ENCODE data around the gene ATP6V1E1.
"Not testable (repeated sequence)": the region's sequence is repeated elsewhere in the genome, so short reads cannot be mapped to it uniquely, and the experiment has no call there.

ATP6V1E1 gene

GRCh38 chr22:17570851-17571631, 57.5 kb downstream of the ATP6V1E1 start:
- peak overlapping the region; percentile 13 to 63 for H3K4me3 ChIP-seq (ENCODE audit: low read length in 2 of 2)
- no peaks in the 10 kb centered on the region for H3K9me3 ChIP-seq (ENCODE audit: control insufficient read depth in 2 of 2, low read length in 2 of 2)
- peak overlapping the region; percentile 75 to 77 for H3K27ac ChIP-seq (ENCODE audit: low read depth in 2 of 2, low read length in 2 of 2)
- no peaks in the 10 kb centered on the region for H3K36me3 ChIP-seq (ENCODE audit: control insufficient read depth in 2 of 2, insufficient read depth in 2 of 2, low read length in 2 of 2)
- H3K9ac ChIP-seq (ENCODE audit: low read depth in 1 of 2, low read length in 2 of 2), result peak overlapping the region in 1 of 2 donors; percentile 42
- peaks cover 0 to 7% of the 10 kb centered on the region in 2 donors for H3K4me1 ChIP-seq (ENCODE audit: control insufficient read depth in 2 of 2, insufficient read depth in 2 of 2, low read length in 2 of 2)
- H3K27me3 ChIP-seq (ENCODE audit: control insufficient read depth in 2 of 2, insufficient read depth in 2 of 2, low read length in 2 of 2), result peaks cover 0 to 4% of the 10 kb centered on the region in 2 donors

DNA sequence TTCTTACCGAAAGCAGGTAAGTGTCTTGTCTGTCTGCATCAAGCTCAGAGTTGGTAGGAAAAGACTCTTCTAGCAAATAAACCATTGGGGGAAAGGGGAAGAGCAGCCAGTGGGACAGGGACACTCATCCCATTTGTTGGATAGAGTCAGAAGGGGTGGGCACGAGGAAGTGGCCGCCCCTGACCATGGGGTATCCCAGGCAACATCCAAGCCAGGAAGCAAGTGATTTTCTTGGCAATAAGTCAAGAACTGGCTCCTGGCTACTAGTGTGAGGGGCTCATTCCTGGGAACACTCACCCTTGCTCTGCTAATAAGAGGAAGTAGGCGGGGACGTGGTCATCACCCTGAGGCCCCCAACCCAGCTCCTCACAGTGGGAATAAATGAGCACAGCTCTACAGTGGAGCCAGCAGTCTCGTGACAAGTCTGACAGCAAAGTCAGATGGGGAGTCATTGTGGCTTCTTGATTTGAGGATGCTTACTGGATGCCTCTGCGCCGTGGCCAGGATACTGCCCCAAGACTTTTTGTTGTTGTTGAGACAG, 58.5 kb downstream of the ATP6V1E1 start:
- no peaks in the 10 kb centered on the region for H3K9me3 ChIP-seq (ENCODE audit: control insufficient read depth in 2 of 2, low read length in 2 of 2)
- H3K27me3 ChIP-seq (ENCODE audit: control insufficient read depth in 2 of 2, insufficient read depth in 2 of 2, low read length in 2 of 2), result peaks cover 0 to 4% of the 10 kb centered on the region in 2 donors
- H3K4me3 ChIP-seq (ENCODE audit: low read length in 2 of 2), result no peak overlapping the region
- H3K9ac ChIP-seq (ENCODE audit: low read depth in 1 of 2, low read length in 2 of 2), result no peak overlapping the region
- H3K27ac ChIP-seq (ENCODE audit: low read depth in 2 of 2, low read length in 2 of 2), result peak overlapping the region; percentile 23 to 36
- peaks cover 0 to 7% of the 10 kb centered on the region in 2 donors for H3K4me1 ChIP-seq (ENCODE audit: control insufficient read depth in 2 of 2, insufficient read depth in 2 of 2, low read length in 2 of 2)
- H3K36me3 ChIP-seq (ENCODE audit: control insufficient read depth in 2 of 2, insufficient read depth in 2 of 2, low read length in 2 of 2), result no peaks in the 10 kb centered on the region

DNA sequence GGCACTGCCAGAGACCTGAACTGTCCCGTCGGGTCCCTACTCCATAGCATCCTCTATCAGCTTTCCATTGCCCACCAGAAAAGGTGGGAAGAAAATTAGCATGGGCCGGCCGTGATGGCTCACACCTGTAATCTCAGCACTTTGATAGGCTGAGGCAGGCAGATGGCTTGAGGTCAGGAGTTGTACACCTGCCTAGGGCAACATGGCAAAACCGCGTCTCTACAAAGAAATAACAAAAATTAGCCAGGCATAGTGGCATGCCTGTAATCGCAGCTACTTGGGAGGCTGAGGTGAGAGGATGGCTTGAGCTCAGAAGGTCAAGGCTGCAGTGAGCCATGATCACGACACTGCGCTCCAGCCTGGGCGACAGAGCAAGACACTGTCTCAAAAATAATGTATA, 61.8 kb downstream of the ATP6V1E1 start:
- Histone ChIP-seq H3K4me1 (ENCODE audit: control insufficient read depth in 2 of 2, insufficient read depth in 2 of 2, low read length in 2 of 2) (peaks cover 0 to 7% of the 10 kb centered on the region in 2 donors), H3K27ac (ENCODE audit: low read depth in 2 of 2, low read length in 2 of 2) (no peak overlapping the region), H3K9ac (ENCODE audit: low read depth in 1 of 2, low read length in 2 of 2) (no peak overlapping the region), H3K36me3 (ENCODE audit: control insufficient read depth in 2 of 2, insufficient read depth in 2 of 2, low read length in 2 of 2) (no peaks in the 10 kb centered on the region), H3K27me3 (ENCODE audit: control insufficient read depth in 2 of 2, insufficient read depth in 2 of 2, low read length in 2 of 2) (peaks cover 4% of the 10 kb centered on the region in 2 donors), H3K4me3 (ENCODE audit: low read length in 2 of 2) (no peak overlapping the region), H3K9me3 (ENCODE audit: control insufficient read depth in 2 of 2, low read length in 2 of 2) (no peaks in the 10 kb centered on the region)

DNA sequence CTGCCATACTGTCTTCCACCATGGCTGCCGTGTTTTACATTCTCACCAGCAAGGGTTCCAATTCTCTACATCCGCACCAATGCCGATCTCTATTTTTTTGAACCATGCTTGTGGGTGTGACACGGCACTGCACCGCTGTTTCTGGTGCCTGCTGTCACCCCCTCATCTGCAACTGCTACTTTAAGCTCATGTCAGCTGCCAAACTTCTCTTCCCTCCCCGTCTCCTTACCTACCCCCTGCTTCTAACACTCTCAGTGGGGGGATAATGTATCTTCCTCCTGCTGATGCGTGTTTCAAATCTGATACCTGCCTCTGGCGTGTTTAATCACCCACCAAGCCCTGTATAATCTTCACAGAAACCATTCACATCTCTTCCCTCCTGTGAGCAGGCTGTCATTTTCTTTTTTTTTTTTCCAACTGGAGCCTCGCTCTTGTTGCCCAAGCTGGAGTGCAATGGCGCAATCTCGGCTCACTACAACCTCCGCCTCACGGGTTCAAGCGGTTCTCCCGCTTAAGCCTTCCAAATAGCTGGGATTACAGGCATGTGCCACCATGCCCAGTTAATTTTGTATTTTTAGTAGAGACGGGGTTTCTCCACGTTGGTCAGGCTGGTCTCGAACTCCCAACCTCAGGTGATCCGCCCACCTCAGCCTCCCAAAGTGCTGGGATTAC, 62.4 kb downstream of the ATP6V1E1 start:
- not testable (repeated sequence) for H3K9ac ChIP-seq (ENCODE audit: low read depth in 1 of 2, low read length in 2 of 2); H3K9me3 ChIP-seq (ENCODE audit: control insufficient read depth in 2 of 2, low read length in 2 of 2); H3K36me3 ChIP-seq (ENCODE audit: control insufficient read depth in 2 of 2, insufficient read depth in 2 of 2, low read length in 2 of 2); H3K4me3 ChIP-seq (ENCODE audit: low read length in 2 of 2); H3K27ac ChIP-seq (ENCODE audit: low read depth in 2 of 2, low read length in 2 of 2); H3K27me3 ChIP-seq (ENCODE audit: control insufficient read depth in 2 of 2, insufficient read depth in 2 of 2, low read length in 2 of 2); H3K4me1 ChIP-seq (ENCODE audit: control insufficient read depth in 2 of 2, insufficient read depth in 2 of 2, low read length in 2 of 2)

DNA sequence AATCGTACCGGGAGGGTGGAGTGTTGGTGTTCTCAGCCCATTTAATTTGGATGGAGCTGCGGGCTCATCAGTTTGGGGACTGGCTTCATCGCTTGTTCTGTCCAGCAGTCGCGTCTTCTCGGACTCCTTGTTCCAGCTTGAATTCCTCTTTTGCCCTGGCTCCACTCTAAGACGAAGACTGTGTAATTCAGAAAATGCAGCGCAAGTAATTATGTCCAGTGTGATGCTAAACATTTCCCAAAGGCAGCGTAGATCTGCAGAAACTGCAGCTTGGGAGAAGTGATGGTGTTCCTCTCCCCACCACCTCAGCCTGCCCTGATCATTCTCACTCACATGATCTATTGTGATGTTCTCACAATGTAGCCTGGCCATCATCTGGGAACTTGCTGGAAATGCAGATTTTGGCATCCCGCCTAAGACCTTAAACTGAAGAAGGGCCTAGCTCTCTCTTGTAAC, 64.6 kb downstream of the ATP6V1E1 start:
- Histone ChIP-seq H3K4me1 (ENCODE audit: control insufficient read depth in 2 of 2, insufficient read depth in 2 of 2, low read length in 2 of 2) (no peaks in the 10 kb centered on the region), H3K27ac (ENCODE audit: low read depth in 2 of 2, low read length in 2 of 2) (no peak overlapping the region), H3K4me3 (ENCODE audit: low read length in 2 of 2) (no peak overlapping the region), H3K36me3 (ENCODE audit: control insufficient read depth in 2 of 2, insufficient read depth in 2 of 2, low read length in 2 of 2) (no peaks in the 10 kb centered on the region), H3K27me3 (ENCODE audit: control insufficient read depth in 2 of 2, insufficient read depth in 2 of 2, low read length in 2 of 2) (peaks cover 0 to 4% of the 10 kb centered on the region in 2 donors), H3K9me3 (ENCODE audit: control insufficient read depth in 2 of 2, low read length in 2 of 2) (no peaks in the 10 kb centered on the region), H3K9ac (ENCODE audit: low read depth in 1 of 2, low read length in 2 of 2) (no peak overlapping the region)

- H3K4me1 ChIP-seq (ENCODE audit: control insufficient read depth in 2 of 2, insufficient read depth in 2 of 2, low read length in 2 of 2), result no peaks in the 10 kb centered on the region
- H3K9me3 ChIP-seq (ENCODE audit: control insufficient read depth in 2 of 2, low read length in 2 of 2), result no peaks in the 10 kb centered on the region
- peak within 1 kb of the TSS in 1 of 2 donors; percentile 17 for H3K27ac ChIP-seq (ENCODE audit: low read depth in 2 of 2, low read length in 2 of 2)
- peaks cover 0 to 4% of the 10 kb centered on the region in 2 donors for H3K27me3 ChIP-seq (ENCODE audit: control insufficient read depth in 2 of 2, insufficient read depth in 2 of 2, low read length in 2 of 2)
- no peak within 1 kb of the TSS for H3K9ac ChIP-seq (ENCODE audit: low read depth in 1 of 2, low read length in 2 of 2)
- H3K36me3 ChIP-seq (ENCODE audit: control insufficient read depth in 2 of 2, insufficient read depth in 2 of 2, low read length in 2 of 2), result no peaks in the 10 kb centered on the region
- no peak within 1 kb of the TSS for H3K4me3 ChIP-seq (ENCODE audit: low read length in 2 of 2)
These were observed 65.4 kb downstream of the ATP6V1E1 start, which contains the start of gene SLC25A18 for GRCh38 chr22:17562906-17563870. TSS of gene SLC25A18 (plus strand) at chr22:17563498. CDS start at chr22:17579945, 16,447 bp downstream.

DNA sequence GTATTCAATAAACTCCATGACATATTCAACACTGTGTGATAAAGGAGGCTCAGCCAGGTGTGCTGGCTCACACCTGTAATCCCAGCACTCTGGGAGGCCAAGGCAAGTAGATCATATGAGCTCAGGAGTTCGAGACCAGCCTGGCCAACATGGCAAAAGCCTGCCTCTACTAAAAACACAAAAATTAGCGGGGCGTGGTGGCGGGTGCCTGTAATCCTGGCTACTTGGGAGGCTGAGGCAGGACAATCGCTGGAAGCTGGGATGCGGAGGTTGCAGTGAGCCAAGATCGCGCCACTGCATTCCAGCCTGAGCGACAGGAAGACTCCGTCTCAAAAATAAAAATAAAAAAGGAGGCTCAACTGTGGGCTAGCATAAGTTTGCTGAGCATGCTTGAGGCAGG, 69.4 kb downstream of the ATP6V1E1 start:
- Histone ChIP-seq H3K4me3 (ENCODE audit: low read length in 2 of 2) (no peak overlapping the region), H3K36me3 (ENCODE audit: control insufficient read depth in 2 of 2, insufficient read depth in 2 of 2, low read length in 2 of 2) (no peaks in the 10 kb centered on the region), H3K27ac (ENCODE audit: low read depth in 2 of 2, low read length in 2 of 2) (no peak overlapping the region), H3K4me1 (ENCODE audit: control insufficient read depth in 2 of 2, insufficient read depth in 2 of 2, low read length in 2 of 2) (no peaks in the 10 kb centered on the region), H3K9me3 (ENCODE audit: control insufficient read depth in 2 of 2, low read length in 2 of 2) (no peaks in the 10 kb centered on the region), H3K9ac (ENCODE audit: low read depth in 1 of 2, low read length in 2 of 2) (no peak overlapping the region), H3K27me3 (ENCODE audit: control insufficient read depth in 2 of 2, insufficient read depth in 2 of 2, low read length in 2 of 2) (peaks cover 0 to 4% of the 10 kb centered on the region in 2 donors)

DNA sequence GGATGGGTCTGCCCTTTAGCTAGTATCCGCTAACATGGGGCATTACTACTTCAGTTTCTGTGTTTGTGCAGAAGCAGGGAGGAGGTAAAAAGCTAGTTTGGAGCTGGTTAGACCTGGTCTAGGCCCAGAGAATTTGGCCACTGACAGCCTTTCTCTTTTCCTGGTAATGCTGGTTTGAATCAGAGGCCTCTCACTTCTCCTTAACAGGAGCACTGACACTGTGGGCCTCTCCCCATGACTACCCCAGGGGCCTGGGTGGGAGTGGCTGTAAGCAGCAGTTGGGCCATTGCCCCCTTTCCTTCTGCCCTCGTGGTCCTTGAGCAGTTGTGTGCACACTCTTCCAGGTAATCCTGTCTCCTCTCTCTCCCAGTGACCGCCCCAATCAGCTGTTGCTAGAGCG, 73.7 kb downstream of the ATP6V1E1 start:
- no peaks in the 10 kb centered on the region for H3K9me3 ChIP-seq (ENCODE audit: control insufficient read depth in 2 of 2, low read length in 2 of 2)
- no peaks in the 10 kb centered on the region for H3K36me3 ChIP-seq (ENCODE audit: control insufficient read depth in 2 of 2, insufficient read depth in 2 of 2, low read length in 2 of 2)
- H3K27me3 ChIP-seq (ENCODE audit: control insufficient read depth in 2 of 2, insufficient read depth in 2 of 2, low read length in 2 of 2), result no peaks in the 10 kb centered on the region
- H3K9ac ChIP-seq (ENCODE audit: low read depth in 1 of 2, low read length in 2 of 2), result no peak overlapping the region
- no peaks in the 10 kb centered on the region for H3K4me1 ChIP-seq (ENCODE audit: control insufficient read depth in 2 of 2, insufficient read depth in 2 of 2, low read length in 2 of 2)
- H3K27ac ChIP-seq (ENCODE audit: low read depth in 2 of 2, low read length in 2 of 2), result no peak overlapping the region
- no peak overlapping the region for H3K4me3 ChIP-seq (ENCODE audit: low read length in 2 of 2)

GRCh38 chr22:17552737-17553136, 75.8 kb downstream of the ATP6V1E1 start:
- Histone ChIP-seq H3K36me3 (ENCODE audit: control insufficient read depth in 2 of 2, insufficient read depth in 2 of 2, low read length in 2 of 2) (no peaks in the 10 kb centered on the region), H3K4me1 (ENCODE audit: control insufficient read depth in 2 of 2, insufficient read depth in 2 of 2, low read length in 2 of 2) (no peaks in the 10 kb centered on the region), H3K9me3 (ENCODE audit: control insufficient read depth in 2 of 2, low read length in 2 of 2) (no peaks in the 10 kb centered on the region), H3K4me3 (ENCODE audit: low read length in 2 of 2) (no peak overlapping the region), H3K9ac (ENCODE audit: low read depth in 1 of 2, low read length in 2 of 2) (no peak overlapping the region), H3K27ac (ENCODE audit: low read depth in 2 of 2, low read length in 2 of 2) (no peak overlapping the region), H3K27me3 (ENCODE audit: control insufficient read depth in 2 of 2, insufficient read depth in 2 of 2, low read length in 2 of 2) (no peaks in the 10 kb centered on the region)
